HG03064 (cell line): Measurements from ENCODE around the gene XIST.
"Not testable (repeated sequence)": the region's sequence is repeated elsewhere in the genome, so short reads cannot be mapped to it uniquely, and the experiment has no call there.

Source experiments
- ATAC-seq: cut with Tn5 transposase; IDR thresholded peaks from one replicate; pipeline ENCODE4 v1.9.1; 2021; ENCODE audit warnings: low read depth; ENCODE audit not compliant: unreplicated experiment

Gene XIST

DNA sequence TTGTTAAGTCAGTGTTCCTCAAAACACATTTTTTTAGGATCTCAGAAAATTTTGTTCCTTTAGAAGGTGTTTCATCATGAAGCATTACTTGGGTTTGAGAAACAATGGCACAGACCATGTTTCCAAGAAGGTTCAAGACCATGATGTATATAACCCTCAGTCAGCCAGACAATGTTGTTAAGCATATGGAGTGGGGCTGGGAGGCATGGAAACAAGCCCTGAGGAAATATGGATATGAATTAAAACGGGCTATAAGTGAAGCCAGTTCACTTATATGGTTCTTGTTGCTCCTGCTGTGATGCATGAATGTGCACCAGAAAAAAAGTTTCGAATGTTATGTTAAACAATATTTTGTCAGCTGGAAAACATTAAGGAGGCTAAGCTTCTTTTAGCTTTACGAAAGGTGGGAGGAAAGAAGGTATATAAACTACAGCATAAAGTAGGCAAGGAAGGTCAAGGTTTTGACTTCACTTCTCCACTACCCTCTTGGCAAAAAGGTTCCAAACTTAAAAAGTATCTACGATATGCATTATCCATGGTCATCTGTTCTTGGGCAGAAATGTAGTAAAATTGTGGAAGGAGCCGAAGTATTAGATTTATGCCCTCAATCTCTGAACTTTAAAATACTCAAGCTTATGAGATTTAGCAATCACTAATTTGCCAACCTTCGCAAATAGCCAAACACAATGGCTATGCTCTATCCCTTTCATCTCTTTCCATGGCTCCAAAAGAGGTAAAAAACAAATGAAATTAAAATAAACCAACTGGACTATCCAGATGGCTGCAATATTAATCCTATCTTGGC lies 12.2 kb downstream of the XIST start:
- no peak for ATAC-seq

DNA sequence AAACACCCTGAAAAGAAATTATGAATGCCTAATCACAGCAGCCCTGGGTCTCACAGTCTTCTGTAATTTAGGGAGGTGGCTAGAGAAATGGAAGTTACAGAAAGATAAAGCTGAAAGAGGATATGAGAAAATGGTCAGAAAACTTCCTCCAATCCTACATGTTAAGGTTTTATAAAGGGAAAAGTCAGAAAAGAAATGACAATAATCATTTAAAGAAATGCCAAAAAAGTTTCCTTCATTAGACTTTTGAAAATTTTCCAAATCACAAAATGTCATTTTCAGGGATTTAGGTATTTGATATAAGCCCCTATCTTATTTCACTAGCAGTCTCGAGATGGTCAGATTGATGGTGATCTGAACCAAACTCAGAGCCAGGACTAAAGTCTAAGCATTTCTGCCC lies 13.4 kb downstream of the XIST start:
- ATAC-seq: no peak

DNA sequence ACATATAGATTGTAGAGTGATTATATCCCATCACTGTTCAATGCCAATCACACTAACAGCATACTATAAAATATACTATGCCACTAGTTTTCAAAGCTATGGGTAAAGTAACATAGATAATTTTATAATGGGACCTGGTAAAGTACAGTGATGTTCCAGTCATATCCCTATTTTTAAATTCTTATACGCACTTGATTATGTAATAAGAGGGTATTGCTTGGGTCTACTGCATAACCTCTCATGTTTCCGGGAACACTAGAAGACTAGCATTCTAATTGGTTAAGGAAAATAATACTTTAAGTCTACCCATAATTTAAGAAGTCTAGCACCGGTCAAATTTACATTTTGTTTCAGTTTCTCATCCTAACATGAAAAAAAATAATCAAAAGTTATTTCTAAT lies 14.4 kb downstream of the XIST start:
- no peak for ATAC-seq

DNA sequence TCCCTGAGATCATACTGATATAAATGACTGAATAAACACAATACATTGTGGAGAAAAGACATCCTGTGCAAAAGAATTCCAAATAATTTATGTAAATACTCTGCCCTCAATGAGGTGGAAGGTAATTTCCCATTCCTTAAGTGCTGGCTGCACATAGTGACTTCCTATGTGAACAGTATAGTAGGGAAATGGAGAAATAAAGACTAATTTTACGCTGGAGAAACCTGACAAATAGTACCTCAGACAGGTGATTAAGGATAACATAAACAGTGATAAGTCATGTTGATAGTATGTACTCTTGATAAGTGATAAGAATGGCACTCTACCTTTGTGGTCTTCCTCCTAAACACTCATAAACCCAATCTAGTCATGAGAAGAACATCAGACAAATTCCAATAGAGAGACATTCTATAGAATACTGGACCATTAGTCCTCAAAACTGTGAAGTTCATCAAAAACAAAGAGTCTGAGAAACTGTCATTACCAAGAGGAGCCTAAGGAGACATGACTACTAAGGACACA lies 15.5 kb downstream of the XIST start:
- ATAC-seq: no peak

DNA sequence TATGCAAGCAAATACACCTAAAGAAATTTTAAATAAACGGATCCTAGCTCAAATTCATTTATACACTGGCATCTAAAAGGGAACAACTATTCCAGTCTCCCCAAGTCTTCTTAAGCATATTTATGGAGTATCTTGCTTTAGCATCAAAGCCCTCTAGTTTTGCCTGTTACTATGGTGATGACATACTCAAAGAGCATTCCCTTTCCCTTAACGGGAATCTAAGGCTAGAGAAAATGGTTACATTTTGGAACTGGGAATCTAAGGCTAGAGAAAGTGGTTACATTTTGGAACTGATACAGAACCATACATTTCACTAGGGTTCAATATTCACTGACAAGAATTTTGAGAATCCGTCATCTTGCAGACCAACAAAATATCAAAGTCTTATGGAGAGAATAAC lies 18.3 kb downstream of the XIST start:
- no peak for ATAC-seq

DNA sequence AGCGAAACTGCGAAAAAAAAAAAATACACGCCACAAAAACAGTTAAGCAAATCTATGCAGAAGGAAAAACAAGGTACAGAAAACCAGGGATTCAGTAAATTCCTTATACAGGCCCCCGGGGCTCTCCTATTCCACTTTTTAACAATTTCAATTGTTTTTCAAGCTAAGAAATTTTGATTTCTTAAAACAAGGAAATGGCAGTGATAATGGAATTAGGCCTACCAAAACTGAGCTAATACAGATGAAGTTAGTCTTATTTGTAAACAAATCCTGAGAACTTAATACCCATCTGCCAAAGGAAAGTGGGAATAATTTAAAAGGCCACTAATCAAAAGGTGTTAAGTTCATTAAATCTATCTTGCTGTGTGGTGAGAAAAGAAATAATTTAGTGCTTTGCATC lies 20.2 kb downstream of the XIST start:
- no peak for ATAC-seq

DNA sequence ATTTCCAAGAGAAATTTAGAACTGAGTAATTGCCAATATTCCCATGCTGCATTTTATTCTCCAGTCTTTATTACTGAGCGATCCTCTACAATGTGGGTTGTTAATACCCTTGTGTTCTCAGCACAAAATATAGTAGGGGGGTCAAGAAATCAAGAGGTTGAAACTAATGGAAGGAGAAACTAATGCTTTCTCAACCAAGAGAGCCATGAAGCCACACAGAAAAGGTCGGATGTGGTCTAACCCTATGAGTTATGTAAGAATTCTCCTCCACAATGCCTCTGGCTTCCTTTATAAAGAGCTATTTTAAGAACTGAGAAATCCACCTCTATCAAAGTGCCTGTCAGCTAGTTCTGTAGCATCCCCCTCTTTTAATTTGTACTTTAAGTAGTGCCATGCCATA lies 21.0 kb downstream of the XIST start:
- ATAC-seq: no peak

DNA sequence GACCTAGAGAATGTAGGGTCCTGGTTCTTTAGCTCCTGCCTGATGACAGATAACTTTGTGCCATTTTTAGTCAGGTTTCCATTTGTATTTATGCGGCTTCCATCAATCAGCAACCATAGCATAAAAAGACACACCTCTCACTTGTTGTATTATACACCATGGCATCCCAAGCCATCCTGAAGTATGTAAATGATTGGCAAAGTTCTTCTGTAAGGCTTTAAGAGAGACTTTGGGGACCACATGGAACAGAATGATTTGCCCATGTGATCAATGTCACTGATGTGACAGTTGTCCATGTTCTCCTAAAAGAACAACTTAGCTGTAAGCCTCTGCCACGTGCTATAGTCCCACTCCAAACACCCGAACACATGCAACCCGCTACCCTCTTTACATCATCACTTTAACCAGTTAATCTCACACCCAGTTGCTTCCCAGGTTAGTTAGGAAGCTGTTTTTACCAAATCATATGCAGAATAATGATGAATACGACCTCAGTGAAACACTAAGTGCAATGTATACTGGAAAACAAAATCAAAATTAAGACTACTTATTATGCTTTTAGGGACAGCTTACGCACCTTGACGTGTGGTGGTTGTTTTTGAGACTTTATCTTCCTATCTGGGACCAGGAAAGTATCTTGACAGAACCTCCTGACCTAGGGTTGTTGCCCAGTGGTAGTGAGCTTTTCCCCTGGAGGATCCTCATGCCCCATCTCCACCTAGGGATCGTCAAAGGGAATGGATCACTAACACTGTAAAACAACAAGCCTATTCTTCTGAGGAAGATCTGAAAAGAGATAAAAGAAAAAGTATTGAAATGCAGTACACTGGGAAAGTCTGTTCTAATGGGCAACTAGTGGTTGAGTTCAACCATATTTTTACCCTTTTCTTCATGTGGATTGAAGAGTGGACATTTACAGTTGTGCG lies 21.8 kb downstream of the XIST start:
- no peak for ATAC-seq

DNA sequence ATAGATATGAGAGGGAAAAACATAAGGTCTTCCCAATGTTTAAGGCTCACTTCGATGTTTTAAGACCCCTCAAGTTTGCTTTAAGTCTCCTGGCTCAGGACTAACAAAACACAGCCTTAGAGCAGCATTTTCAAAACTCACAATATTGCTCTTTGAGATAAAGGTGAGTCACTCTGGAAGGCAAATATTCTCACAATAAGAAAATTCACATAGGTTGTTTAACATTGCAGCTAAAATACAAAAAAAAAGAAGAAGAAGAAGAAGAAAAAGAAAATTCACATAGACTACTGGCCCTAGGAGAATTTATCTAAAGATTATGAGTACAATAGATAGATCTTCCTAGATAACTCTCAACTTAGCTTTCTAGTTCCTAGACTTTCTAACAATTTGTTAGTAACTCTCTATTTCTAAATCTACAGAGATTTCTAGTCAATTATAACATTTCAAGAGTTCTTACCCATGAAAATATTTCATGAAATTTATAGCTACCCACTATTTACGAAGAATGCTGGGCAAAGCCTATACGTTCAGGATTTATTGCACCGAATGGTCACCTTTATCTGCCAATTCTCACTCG lies 22.5 kb downstream of the XIST start:
- ATAC-seq: no peak

DNA sequence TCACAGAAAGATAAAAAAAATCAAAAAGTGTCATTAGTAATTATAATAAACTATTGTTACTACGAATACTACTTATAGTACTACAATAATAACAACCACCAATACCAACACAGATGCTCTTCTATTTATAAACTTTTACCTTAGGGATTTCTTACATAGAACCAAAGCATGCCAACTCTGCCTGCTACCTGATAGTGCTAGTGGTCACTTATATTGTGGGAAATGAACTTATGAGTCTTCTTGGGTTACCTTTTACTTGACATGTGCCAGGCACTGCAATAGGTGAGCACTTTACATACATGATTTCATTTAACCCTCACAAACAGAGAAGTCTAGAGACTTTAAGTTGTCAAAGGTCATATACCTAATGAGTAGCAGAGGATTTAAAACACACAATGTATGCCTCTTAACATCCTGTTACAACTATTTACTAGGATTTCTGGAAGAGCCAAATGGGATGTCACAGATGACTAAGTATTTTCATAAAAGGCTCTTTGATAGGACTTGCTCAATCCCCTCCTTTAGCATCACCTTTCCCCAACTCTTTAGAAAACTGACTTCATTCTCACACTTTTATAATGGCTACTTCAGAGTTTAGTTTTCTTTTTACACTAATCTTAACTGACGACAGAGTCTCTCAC lies 24.3 kb downstream of the XIST start:
- ATAC-seq: no peak

DNA sequence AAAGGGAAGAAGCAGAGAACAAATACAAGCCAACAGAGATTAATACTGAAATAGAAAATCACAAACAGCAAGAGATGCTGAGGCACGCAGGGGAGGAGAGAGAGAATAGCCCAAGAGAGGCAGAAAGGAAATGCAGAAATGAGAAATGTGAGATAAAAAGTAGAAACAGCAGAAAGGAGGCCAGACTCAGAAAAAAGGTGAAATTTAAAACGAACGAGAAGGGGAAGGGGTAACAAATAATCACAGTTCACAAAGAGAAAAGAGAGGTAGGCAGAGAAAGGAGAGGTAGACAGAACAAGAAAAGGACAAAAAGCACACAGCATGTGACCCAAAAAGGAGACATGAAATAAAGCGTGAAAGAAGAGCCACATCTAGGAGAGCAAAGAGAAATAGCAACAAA lies 25.1 kb downstream of the XIST start:
- no peak for ATAC-seq

DNA sequence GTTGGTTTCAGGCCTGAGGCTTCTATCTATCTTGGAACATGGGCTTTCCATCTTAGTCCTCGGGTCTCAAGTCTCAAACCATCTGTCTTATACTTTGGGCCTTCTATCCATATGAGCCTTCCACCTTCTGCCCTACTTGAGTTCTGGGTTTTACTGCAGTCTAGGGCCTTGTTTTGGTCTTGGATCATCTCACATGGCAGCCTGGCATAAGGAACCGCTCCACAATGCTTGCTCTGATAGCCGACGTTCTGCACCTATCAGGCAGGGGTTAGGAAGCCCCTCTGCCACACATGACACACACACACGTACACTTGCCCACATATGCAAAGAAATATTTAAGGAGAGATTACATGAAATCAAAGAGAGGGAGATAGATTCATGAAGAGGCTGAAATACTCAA lies 25.5 kb downstream of the XIST start:
- ATAC-seq: no peak

DNA sequence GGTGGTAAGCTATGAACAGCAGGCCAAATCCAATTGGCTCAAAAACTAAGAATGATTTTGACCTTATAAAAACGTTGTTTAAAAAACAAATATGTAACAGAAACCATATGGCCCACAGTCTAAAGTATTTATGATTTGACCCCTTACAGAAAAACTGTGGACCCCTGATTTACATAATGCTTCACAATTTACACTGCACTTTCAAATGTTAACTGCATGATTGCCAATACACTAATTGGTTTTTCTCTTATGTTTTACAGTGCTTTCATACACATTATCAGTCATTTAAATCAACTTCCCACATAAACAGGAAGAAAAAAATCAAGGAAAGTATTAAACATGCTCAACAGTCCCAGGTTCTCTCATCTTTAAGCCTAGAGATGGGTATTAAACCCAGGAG lies 26.9 kb downstream of the XIST start:
- no peak for ATAC-seq

DNA sequence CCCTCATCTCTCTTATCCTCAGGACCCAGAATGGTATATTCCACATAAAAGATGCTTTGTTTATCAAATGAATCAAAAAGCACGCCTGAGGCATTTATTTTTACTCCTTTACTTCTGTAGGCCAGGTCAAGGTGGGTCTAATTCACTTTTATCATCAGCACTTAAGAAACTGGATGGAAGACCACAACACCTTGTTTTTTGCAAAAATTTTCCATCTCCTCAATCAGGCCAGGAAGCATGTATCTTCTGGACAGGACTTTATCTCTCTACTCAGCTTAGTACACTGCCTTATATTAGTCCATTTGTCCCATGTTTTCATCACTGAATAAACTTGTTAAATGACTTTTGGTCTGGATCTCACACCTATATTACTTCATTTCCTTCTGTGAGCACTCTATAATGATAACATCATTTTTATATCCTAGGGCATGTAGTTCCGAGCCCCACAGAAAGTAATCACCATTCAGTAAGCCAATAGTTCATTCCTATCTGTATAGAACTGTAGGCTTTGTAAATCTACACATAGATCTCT lies 29.0 kb downstream of the XIST start:
- no peak for ATAC-seq

DNA sequence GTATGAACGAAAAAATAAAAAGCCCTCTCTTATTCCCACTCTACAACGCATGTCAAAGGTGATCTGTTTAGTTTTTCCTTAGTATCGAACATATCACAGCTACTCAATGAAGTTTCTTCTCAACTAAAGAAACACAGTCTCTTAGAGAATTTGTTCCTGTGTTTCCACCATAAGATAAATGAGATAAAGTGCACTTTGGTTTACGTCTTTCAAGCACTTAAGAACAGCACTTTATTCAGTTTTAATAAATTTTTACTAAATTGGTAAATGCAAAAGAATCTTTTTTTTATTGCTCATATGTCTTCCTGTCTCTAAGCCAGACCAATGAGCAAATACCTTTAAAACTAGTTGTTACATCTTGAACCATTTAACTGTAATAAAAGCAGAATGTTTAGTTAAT lies 29.7 kb downstream of the XIST start:
- no peak for ATAC-seq

DNA sequence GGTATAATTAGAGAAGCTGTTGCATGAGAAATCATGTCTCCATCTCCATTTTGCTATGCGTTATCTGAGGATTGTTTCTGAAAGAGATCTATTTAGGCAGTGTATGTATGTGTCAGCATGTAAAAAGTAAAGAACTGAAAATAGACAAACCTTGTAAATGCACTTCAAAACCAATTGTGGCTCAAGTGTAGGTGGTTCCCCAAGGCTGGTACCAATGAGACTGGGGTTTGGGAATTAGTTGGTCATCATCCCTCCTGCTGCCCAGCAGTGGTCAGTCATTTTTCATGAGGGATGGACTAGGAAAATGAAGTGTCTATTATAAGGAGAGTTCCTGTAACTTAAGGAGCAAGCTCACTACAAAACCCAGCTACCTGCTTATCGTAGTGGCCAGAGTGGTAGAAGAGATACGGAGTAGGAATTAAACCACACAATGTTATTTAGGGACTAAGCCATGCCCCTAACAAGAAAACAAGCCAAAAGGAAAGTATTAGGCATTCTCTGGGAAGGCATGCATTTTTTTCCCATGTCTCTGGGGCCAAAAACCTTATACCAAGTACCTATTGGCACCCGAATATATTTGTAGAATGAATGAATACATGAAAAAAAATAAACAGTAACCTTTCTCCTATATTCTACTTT lies 30.5 kb downstream of the XIST start:
- no peak for ATAC-seq

DNA sequence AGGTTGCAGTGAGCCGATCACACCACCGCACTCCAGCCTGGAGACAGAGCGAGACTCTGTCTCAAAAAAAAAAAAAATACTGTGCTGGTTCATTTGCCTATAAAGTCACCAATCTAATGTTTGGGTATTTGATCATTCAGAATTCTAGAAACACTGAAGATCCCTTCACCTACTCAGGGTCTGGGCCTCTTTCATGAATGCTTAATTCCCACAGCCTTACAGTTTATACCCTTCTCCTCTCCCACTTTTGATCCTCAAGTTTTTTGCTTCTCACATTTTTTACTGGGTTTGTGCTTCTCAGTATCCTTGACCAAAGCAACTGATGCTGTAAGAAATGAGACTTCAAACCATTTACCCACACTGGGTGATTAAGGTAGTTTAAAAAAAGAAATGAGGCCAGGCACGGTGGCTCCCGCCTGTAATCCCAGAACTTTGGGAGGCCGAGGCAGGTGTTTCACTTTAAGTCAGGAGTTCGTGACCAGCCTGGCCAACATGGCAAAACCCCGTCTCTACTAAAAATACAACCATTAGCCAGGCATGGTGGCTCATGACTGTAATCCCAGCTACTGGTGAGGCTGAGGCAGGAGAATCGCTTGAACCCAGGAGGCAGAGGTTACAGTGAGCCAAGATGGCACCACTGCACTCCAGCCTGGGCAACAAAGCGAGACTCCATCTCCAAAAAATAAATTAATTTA lies 32.5 kb downstream of the XIST start:
- ATAC-seq: not testable (repeated sequence)

DNA sequence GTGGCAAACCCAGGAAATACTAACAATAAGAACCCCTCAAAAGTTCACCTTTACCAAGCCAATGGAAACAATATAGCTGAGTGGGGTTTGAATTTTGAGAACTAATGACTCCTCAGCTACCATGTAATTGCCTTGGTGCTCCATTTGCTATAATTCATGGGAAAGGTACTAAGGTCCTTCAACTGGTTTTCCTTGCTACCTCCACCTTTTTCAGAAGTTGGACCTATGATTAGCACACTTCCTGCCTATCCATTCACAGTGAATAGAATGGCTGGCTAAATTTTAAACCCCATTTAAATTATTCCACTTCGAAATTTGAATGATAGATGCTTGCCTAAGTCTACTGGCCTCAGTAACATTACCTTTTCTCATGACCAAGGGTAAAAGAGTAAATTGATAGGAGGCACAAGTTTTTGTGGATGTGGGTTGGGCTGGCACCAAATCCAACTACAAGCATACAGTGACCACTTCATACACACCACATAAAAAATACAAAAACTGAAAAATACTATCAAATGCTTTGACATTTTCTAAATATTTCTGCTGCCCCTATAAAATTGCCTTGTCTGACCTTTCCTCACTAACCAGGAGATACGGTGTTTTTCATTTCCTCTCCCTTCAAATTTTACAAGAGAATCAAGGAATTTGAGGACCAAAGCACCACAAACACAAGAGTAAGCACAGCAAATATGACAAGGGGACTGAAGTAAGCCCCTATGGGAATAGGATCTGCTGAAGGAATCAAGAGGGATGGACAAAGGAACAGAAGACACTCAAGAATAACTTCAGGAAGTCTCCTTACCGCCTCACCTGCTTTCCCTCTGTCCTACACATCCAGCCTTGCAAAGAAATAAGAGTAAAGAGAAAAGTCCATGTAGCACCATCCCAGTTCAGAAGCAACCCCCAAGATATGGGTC lies 34.1 kb downstream of the XIST start:
- no peak for ATAC-seq
